GM19452 (cell line): ENCODE measurements around the gene COPS7A.
A peak's percentile ranks its signal among the peaks of the same experiment; 100 is the strongest.

Source experiments
- ATAC-seq: cut with Tn5 transposase; IDR thresholded peaks from one replicate; pipeline ENCODE4 v1.9.1; 2021; ENCODE audit not compliant: unreplicated experiment

COPS7A gene, protein sequence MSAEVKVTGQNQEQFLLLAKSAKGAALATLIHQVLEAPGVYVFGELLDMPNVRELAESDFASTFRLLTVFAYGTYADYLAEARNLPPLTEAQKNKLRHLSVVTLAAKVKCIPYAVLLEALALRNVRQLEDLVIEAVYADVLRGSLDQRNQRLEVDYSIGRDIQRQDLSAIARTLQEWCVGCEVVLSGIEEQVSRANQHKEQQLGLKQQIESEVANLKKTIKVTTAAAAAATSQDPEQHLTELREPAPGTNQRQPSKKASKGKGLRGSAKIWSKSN

DNA sequence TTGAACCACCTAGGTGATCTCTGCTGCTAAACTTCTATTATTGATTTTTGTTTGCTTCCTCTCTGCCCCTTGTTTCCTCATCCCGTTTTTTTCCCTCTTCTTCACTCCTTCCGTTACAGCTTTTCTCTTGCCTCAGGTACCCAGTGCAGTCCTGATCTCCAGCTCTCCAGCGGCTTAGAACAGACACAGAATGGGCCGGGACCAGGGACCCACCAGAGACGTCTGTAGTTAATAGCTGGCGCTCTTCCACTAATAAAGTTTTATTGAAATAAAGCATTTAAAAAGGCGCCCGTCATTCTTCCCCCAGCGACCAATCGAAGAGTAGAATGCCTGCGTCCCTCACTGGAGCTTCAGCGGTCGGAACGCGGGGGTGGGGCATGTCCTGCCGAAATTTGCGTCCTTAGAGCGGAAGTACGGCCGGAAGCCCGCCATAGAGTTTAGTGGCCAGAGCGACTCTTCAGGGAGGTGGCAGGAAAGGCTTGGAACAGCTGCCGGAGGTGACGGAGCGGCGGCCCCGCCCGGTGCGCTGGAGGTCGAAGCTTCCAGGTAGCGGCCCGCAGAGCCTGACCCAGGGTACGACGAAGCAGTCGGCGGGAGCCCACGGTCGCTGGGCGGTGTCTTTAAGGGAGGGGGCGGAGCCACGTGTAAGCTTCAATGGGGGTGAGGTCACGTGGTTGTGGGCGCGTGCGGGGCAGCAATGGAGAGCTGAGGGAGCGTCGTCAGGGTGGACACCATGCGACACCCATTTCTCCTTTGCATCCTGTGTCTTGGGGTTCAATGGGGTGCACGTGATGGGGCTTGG is at the start of gene COPS7A:
COPS7A (plus strand) TSS at position 440 of the 802 bp plus-strand sequence. CDS start 611 bp downstream, outside the sequence.
- ATAC-seq: peak; percentile 90

DNA sequence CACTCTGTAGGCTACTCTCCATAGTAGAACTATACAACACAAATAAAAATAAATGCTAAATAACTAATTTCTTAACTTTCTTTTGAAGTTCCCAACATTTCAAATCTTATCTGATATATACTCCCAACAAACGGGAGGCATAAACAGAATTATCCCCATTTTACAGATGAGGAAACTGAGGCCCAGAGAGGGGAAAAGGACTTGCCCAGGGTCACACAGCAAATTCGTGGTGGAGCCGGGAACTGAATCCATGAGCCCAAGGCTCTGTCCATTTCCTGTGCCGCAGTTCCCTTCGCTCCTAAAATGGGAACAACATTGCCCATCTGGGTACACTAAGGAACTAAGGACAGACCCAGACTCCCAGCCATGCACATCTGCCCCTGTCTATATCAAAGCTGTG is 46.9 kb upstream of the COPS7A start:
- no peak for ATAC-seq

DNA sequence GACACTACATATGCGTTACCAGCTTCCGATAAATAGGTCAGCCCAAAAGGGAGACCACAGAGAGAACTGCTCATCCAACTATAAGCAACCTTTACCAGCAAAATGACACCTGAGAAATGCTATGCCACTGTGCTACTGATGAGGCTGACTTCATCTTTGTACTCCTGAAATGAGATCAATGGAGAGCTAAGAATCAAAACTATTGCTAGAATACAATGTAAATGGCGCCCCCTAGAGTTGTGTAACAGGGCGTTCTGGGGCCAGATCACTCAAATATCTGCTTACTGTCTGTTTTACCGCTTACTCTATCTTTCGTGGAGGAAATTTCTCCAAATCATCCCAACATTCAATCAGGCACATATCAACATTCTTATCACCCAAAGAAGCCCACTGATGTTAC is 39.2 kb upstream of the COPS7A start:
- no peak for ATAC-seq

DNA sequence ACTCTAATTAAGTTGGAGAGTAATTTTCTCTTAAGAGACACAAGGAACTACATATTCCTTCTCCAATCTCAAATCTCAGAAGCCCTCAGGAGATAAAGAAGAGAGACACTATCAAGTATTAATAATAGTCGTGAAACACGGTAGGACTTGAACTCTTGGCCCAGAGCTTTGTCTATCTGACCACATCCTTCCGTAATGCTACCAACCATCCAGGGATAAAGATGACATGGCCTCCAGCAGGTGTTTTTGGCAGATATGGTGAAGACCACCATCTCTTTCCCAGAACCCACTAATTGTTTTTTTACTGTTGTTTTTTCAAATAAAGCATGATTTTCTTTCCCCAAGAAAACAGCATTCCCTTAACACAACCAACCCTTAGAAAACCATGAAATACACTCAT is 38.0 kb upstream of the COPS7A start:
- ATAC-seq: no peak

DNA sequence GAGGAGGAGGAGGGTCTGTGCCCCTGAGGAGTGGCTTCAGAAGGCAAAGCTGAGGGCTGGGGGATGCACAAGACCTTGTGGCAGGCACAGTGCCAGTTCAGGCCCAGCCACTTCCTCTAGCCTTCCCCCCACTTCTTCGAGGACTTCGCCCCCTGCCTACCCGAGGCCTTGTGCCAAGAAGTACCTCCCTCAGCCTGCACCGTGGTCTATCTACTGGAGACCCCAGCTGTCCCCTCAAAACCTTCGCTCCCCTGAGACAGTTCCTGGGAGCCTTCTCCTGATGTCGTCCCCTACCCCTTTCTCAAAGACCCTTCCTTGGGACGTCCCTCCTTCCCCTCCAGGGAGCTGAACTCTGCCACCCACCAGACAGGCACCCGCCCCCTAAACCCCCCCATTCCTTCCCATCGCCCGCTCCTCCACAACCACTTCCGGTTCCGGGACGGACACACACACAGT is 35.3 kb upstream of the COPS7A start:
- no peak for ATAC-seq

DNA sequence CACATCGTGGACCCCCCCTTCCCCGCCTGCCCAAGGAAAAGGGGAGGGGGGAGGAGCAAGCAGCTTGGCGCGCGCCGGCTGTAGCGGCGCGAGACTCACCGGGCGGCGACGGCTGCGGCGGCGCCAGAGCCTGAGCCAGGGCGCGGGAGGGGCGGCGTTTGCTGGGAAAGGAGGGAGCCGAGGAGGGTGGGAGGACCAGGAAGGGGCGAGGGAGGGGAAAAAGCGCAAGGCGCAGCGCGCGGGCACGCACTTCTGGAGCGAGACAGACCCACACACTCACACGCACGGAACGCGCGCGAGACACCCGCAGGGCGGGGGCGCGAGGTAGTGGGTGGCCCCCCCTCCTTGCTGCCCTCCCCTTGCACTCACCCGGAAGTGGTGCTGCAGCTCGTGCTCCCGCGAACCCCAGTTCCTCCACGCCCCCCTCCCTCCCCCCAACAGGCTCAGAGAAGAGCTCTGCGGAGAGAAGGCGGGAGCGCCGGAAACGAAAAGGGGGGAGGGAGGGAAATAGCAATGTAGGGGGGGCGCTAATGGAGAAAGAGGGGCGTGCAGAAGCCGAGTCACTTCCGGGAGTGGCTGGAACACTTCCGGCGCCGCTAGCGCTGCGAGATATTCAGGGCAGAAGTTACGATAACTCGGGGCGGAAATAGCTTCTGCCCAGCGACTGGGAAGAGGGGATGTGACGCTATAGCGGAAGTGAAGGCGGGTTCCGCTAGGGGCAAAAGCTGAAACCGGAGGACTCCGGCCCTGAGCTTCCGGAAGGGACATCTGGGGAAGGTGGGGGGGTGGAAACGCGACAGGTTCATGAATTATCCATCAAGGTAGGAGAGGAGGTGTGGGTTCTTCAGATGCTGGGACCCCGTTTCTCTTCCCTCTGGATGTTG is 34.6 kb upstream of the COPS7A start, which contains the start of gene ZNF384:
ZNF384 (minus strand) TSS at position 377 of the 884 bp plus-strand sequence. CDS start 9,855 bp downstream, outside the sequence.
- ATAC-seq: peak; percentile 82

DNA sequence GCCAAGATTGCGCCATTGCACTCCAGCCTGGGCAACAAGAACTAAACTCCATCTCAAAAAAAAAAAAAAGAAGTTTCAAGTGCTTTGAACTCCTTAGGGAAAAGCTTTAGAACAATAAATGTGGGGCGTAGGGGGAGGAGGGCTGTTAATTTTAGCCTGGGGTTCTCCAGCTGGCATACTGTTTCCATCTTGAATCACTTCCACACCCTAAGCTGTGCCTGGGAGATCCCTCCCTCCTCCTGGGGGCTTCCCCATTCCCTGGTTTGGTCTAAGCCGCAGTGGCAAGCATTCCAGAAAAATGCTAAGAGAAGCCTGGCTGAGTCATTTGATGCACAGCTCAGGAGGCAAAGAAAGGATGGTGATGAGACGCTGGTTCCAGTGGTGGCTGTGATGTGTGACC is 32.4 kb upstream of the COPS7A start:
- no peak for ATAC-seq

DNA sequence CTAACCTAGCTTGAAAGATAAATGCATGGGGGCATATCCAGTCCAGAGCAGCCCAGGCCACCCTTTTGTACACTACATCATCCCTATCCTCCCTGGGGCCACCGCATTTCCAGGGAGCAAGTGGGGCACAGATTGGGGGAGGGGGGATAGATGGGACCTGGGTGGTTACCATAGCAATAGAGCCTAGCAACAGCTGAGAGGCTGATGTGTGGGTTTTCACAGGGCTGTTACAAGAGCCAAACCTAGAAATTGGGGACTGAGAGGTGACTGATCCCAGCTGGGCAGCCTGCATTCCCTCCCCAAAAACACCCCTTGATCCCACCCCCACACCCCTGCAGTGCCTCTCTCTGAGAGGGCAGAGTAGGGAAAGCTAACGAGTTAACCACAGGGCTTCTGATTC is 31.0 kb upstream of the COPS7A start:
- ATAC-seq: no peak

DNA sequence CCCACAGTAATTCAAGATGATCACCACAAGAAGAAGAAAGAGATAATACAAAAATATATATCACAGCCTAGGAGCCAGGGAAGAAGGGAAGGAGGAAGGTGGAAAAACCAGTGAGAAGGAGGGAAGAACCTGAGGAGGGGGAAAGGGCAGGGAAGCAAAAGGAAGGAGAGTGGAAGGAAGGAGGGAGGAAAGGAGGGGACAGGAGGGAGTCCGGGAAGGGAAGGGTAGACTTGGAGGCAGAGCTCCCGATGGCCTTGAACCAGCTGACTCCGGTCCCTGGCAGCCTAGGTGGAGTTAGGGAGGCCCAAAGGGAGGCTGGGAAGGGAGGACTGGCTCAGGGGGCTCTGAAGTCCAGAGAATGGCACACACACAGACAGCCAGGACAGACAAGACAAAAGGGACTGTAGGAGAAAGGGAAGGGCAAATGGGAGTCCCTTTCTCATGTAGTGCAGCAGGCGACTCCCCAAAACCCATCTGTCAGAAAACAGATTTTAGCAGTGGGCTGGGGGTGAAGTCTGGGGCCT is 30.0 kb upstream of the COPS7A start:
- no peak for ATAC-seq

DNA sequence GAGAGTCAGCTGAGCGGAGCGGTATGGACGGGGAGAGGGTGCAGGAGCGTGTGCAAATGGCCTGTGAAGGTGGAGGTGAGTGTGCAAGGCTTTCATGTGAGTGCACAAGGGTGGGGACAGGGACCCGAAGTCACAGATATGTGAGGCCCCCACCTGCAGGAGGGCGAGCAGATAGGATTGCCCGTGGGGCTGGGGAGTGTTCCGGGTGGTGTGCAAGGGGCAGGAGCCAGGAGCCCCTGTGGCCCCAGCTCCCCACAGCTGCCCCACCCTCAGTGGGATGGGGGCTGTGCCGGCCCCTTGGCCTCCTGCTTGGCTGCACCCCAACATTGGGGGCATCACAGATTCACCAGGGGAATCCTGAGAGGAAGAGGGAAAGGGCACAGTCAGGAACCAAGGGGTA is 29.1 kb upstream of the COPS7A start:
- ATAC-seq: no peak

DNA sequence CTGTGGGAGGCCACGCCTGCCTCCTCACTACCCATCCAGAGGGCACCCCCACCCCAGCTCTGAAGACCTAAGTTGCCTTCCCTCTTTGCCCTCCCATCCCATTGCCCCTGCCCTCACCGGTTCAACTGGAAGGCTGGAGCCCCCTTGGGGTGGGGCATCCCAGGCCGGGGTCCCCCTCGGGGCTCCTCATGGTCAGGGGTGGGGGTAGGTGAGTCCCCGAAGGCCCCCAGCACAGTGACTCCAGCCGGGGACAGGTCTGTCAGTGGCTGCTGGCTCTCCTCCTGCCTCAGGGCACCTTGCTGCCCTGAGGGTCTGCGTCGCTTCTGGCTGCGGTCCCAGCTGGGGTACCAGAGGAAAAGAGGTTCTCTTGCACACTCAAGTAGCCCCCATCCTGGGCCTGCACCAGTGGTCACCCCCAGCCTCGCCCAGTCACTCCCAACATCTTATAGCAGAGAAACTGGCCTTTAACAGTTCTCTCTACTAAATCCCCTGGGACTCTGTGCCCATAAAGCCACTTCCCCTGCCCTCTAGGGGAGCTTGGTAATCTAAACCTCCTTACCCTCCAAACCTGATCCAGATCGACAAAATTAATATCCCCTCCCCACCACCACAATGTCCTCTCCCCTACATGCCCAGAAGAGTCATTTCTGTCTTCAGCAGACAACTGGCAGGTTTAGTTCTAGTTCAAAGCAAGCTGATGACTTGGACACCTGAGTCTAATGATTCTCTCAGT is 28.4 kb upstream of the COPS7A start:
- no peak for ATAC-seq

DNA sequence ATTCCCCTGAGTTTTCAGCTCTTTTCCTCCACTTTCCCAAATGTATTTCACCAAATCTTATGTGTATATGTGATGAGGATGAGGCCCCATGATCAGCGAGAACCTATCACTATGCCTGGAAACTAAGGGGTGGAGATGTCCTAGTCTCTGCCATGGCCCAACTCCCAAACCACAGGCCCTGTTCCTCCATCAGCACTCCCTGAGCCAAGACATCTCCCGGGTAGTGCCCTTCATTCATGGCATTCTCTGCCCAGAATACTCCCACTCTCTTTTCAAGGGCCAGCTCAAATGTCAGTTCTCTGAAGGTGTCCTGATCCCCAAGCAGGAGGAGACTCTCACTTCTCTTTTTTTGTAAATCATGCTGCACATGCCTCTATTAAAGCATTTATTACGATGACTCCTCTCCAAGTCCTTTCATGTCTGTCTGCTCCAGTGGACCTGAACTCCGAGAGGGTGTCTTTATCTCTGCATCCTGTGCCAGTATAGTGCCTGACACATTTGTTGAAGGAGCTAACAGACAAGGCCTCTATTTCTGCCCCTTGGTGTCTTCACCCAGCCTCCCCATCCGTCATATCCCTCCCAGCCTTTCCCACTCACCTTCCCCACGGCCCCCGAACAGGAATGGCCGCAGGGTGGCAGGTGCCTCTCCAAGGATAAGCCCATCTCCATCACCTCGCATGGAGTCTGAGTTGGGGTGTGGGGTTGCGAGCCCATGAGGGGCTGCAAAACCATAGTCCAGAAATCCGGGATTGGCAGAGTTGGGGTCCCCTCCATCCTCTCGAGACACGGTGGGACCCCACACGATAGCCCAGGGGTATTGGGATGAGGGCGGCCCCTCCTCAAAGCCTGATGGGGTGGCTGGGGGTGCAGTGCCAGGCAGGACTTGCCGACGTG is 26.9 kb upstream of the COPS7A start:
- ATAC-seq: no peak

DNA sequence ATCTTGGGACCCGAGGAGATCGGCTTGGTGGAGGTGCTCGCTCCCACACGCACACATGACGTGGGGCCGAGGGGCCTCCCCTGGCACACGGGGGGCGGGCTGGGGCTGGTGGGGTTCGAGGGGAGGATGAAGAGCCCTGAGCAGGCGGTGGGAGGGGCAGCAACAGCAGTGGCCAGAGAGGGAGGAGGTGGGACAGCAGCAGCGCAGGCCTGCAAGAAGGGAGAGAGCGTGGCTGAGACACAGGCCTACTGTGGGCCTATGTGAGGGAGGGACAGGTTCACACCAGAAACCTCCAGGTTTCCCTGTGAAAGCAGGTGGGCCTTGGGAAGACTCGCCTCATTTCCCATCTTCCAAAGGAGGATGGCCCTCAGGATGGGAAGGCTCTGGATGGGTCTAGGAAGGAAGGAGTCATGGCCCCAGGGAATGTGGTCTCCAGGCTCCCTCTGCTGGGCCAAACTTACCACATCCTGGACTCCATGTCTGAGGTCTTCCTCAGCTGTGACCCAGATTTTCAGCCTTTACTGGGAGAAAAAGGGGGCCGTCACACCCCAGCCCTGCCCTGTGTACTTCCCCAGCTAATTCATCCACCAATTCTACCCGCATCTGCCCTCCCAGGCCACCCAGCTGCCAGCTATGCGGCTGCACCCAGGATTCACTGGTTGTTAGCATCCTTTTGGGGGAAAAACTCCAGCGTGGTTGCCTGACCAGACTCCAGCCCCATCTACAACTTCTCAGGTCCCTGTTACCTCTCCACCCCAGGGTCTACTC is 26.1 kb upstream of the COPS7A start:
- no peak for ATAC-seq

DNA sequence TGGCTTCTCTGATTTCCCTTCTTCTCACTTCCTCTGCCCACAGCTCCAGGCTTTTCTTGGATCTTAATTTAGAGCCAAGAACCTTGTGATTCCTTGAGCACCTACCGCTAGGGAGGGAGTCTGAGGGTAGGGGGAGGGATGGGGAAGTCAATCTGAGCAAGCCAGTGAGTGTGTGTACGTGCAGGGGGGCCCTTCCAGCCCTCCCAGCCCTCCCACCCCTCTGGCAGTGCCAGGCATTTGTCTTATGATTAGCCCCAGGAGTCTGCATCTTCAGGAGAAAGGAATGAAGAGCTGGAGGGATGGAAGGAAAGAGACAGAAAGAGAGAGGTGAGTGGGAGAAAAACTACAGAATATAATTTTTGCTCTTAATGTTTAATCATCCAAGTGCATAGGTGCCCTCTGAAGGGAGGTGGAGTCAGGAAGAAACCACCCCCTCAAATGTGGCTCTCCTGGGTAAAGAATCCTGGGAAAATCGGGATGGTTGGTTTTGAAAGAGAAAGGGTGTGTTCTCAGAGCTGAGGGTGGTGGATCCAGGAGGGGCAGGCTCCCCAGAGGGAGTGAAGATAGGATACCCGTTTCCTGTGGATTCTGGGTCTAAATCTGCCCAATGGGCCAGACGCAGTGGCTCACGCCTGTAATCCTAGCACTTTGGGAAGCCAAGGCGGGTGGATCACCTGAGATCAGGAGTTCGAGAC is 25.3 kb upstream of the COPS7A start:
- ATAC-seq: no peak

DNA sequence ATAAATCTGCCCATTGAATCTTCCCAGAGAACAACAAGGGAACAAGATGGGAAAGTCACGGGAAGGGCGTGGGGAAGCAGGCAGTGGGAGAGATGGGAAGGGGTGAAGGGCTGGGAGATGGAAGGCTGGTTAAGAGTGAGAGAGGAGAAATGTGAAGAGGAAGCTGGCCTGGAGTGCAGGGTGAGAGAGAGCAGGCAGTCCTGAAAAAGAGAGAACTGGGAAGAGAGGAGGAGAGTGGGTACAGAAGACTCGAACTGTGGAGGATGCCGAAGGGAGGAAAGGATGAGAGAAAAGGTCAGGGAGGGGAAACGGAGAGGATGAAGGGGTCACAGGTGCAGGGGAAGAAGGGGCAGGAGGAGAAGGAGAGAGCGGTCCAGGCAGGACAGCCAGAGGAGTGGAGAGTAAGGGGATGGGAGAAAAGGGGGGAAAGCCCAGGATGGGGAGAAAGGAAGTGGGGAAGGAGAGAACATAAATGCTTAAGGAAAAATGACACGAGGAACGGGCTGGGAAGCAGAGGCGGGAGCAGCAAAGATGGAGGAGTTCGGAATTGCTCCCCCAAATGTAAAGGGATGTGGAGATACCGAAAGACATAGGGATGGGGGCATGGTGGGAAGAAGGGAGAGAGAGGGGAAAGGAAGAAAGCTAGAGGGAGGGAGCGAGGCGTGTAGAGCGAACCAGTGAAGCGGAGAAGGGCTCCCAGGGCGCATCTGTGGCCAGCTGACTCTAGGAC is 24.4 kb upstream of the COPS7A start:
- no peak for ATAC-seq

DNA sequence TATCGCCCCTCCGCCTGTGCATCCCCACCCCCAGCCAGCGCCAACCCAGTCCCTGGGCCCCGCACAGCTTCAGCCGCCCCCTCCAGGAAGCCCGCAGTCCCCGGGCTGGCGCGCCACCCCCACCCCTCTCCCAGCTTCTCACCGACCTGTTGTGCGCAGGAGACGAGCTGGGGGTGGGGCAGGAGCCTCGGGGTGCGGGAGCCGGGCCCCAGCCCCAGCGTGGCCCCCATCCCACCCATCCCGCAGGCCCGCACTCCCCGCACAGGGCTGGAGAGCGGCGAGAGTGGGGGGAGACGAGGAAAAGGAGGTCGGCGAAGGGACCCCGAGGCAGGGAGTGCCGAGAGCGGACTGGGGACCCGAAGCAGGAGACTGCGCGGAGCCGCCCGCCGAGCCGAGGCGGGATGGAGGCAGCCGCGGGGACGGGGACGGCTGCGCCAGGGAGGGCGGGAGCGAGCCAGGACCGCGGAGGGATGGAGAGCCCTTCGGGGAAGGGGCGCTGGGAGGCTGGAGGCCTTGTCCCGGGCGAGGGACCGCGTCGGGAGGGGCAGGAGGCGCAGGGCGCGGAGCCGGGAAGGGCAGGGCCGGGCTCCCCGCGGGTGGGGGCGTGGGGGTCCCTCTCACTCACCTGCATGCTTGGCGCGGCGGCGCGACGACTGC is 23.7 kb upstream of the COPS7A start:
- ATAC-seq: no peak

DNA sequence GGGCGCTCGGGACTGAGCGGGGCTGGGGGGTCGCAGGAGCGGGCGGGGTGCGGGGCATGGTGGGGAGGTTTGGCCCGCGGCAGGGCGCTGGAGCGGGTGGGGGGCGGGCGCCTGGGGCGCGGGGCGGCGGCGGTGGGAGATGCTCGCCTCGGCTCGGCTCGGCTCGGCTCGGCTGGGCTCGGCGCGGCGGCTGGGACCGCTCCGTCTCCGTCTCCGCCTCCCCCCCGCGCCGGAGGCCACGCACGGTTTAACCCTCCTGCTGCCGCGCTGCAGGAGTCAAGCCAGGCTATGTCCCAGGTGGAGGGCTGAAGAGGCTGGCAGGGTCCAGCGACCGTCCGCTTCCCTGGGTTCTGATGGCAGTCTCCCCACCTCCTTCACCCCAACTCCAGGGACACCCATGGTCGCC is 23.2 kb upstream of the COPS7A start, which contains the start of gene PIANP:
PIANP (minus strand) TSS at position 170 of the 406 bp plus-strand sequence. CDS start 2,754 bp downstream, outside the sequence.
- no peak for ATAC-seq
